ENCODE data around the gene RBM15.

The RBM15 gene

DNA sequence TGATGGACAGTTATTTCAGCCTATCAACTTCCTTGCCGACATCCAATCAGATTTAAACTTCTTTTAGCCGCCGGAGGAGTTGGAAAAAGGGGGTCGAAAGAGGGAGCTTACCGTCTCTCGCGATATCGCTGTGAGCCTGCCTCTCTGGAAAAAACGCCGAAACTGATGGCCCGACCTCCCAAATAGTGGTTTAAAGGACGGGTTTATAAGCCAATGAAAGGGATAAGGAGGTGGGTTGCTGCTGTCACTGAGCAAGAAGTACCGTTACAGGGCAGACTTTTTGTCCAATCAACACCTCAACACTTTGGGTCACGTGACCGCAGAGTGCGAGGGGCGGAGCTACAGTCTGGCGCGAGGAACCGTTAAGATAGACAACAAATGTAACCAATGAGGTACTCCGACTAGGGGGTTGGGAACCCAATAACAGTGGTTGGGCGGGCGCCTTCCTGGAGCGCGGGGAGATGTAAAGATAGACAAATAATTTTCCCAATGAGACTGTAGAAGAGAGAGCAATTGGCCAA, at the start of gene RBM15:
RBM15 (plus strand) TSS at position 492 of the 521 bp plus-strand sequence; CDS start at position 521, 29 bp downstream.
- peak; percentile 89 for DNase-seq (ENCODE audit: low read depth)

GRCh38 chr1:110291241-110292030, 47.7 kb upstream of the RBM15 start:
- DNase-seq (ENCODE audit: low read depth), result no peak

DNA sequence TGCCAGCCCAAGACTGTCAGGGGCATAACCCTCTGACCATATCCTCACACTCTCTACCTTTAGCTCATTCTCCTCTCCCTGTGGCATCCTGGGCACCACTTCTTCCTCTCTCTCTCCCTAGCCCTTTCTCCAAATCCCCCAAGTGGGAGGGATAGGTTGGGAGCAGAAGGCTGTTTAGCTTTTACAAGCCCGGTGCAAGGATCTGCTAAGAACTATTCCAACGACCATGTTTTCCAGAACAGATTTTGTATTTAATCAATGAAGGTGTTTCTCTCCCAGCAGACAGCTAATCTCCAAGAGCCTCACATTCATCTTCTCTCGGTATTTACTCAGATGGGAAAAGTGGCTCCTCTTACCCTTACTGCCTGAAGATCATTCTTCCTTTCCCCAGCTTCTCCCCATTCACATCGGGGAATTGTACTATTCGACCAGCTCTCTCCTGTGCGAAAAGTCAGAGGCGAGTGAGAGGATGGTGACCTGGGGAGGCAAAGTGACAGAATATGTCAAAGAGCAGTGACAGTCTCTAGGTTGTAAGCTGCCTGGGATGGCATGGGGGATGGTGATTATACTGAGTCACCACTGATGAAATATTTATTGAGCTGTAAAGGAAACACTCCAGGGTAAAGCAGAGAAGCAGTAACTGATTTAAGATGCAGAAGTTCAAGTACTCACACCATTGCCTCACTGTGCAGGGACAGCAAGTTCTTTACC, 47.0 kb upstream of the RBM15 start:
- DNase-seq (ENCODE audit: low read depth), result no peak

GRCh38 chr1:110293601-110294104, 45.5 kb upstream of the RBM15 start:
- no peak for DNase-seq (ENCODE audit: low read depth)

GRCh38 chr1:110294308-110294707, 44.9 kb upstream of the RBM15 start:
- no peak for DNase-seq (ENCODE audit: low read depth)

DNA sequence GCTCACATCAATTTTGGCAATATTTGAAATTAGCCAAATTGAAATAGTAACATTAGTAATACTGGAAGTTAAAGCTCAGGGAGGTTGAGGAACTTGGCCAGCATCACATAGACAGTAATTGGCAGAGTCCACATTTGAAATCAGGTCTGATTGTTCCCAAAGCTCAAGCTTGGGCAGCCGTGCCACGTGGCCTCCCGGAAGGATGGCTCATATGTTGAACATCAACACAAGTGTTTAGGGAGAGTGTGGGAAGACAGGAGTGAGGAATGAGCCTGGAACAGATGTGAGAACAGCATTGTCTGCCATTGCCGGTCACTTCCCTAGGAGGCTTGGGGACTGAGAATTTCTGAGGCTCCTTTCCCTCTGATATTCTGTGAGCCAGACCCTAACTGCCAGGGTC, 40.2 kb upstream of the RBM15 start:
- DNase-seq (ENCODE audit: low read depth), result no peak

- no peak for DNase-seq (ENCODE audit: low read depth)
Measured at GRCh38 chr1:110300412-110301085, 38.6 kb upstream of the RBM15 start.

DNA sequence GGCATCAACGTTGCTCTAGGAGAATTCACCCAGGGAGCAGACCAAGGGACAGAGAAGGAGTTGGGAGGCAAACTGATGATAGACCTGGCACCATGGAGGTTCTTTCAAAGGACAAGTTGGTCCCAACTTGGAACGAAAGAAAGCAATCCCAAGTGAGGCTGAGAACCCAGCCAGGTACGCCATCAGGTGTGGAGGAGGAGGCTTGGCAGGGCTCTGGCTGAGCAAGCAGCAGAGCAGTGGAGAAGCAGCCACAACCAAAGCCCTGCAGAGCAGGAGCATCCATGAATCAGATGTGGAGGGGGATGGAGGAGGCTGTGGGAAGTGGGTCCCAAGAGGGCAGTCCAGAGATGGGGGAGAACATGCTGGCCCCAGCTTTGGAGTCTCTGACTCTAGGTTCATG, 36.3 kb upstream of the RBM15 start:
- no peak for DNase-seq (ENCODE audit: low read depth)

GRCh38 chr1:110305900-110306420, 33.2 kb upstream of the RBM15 start:
- no peak for DNase-seq (ENCODE audit: low read depth)

- DNase-seq (ENCODE audit: low read depth), result no peak
Measured at GRCh38 chr1:110307239-110307974, 31.8 kb upstream of the RBM15 start.

DNA sequence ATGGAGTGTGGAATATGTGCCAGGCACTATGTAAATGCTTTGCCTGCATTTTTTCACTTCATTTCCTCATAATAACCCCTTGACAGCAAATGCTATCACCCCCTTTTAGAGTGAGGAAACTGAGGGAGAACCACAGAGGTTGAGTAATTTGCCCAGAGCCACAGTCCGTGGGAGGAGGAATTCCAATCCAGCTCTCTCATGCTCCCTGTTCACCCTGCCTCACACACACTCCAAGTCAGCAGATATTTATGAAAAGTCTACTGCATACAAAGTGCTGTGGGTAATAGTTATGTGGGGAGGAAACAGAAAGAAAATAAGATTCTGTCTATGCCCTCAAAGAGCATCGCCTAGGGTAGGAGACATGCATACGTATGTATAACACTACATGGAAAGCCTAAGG, 30.9 kb upstream of the RBM15 start:
- DNase-seq (ENCODE audit: low read depth), result no peak

- no peak for DNase-seq (ENCODE audit: low read depth)
Measured at GRCh38 chr1:110309139-110309538, 30.0 kb upstream of the RBM15 start.

GRCh38 chr1:110309767-110310166, 29.4 kb upstream of the RBM15 start:
- DNase-seq (ENCODE audit: low read depth), result no peak

DNA sequence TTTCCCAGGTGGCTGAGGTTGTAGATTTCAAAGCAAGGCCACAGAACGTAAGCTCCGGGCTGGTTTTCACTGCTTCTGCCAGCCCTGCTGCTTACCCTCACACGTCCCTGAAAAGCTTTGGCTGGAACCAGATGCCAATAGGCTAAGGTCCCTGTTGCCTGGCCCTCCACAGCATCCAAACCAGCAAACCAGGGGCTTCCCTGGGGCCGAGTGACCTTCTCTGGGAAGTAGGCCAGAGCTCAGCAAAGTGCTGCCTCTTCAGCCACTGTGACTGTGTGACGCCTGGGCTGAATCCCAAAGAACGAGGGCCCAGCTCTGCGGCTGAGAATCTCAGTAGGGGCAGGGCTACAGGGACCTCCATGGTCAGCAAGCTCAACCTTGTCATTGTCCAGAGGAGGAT, 28.9 kb upstream of the RBM15 start:
- no peak for DNase-seq (ENCODE audit: low read depth)

GRCh38 chr1:110312188-110313121, 26.7 kb upstream of the RBM15 start:
- peak; percentile 57 for DNase-seq (ENCODE audit: low read depth)

DNA sequence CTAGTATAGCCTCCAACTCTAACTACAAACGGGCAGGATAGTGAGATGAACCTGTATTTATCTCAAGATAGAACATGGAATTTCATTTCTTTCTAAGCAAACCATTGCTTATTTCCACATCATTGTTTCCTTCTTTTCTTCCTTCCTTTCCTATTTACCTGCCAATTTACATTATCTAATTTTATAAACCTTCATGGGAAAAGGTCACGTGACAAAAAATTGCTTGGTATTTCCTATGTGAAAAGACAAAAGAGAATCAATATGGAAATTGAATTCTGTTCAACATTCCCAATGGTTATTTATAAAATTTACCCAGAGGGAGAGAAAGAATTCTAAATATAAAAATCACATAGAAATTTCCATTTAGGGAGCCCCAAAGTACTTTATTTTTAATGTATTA, 22.4 kb upstream of the RBM15 start:
- DNase-seq (ENCODE audit: low read depth), result no peak

- no peak for DNase-seq (ENCODE audit: low read depth)
Measured at GRCh38 chr1:110318046-110318445, 21.1 kb upstream of the RBM15 start.

GRCh38 chr1:110319332-110320167, 19.6 kb upstream of the RBM15 start:
- DNase-seq (ENCODE audit: low read depth), result no peak

- DNase-seq (ENCODE audit: low read depth), result no peak
Measured at GRCh38 chr1:110320168-110320518, 19.0 kb upstream of the RBM15 start.

DNA sequence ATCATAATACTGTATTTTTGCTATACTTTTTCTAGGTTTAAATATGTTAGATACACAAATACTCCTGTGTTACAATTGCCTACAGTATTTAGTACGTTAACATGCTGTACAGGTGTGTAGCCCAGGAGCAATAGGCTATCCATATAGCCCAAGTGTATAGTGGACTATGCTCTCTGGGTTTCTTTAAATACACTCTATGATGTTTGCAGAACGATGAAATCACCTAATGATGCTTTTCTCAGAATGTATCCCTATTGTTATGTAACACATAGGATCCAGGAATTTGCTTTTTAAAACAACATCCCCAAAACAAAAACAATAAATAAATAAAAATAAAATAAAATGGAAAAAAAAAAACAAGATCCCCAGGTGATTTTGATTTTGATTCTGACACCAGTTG, 18.1 kb upstream of the RBM15 start:
- no peak for DNase-seq (ENCODE audit: low read depth)
